Esophagus squamous epithelium (tissue), 4 donors: ENCODE data around the gene EEF1A2.

Experiments
- POLR2A ChIP-seq, 4 donors: fragments of 450-650 bp; IDR thresholded peaks; one replicate each; pipeline ENCODE4 v1.6.1; 2017; ENCODE audit warnings: antibody characterized with exemption in 4 of 4, mild to moderate bottlenecking in 4 of 4, moderate library complexity in 3 of 4
- TF ChIP-seq, protein P1 (sequence below), 6 experiments: fragments of 450-650 bp in 4 of 6; fragments of 200-600 bp in 2 of 6; sonication (generic) in 2 of 6; IDR thresholded peaks; one replicate each; pipeline ENCODE4 v1.5.1; 2016 to 2019; ENCODE audit warnings: antibody characterized with exemption in 6 of 6, mild to moderate bottlenecking in 4 of 6, moderate library complexity in 4 of 6

DNA sequence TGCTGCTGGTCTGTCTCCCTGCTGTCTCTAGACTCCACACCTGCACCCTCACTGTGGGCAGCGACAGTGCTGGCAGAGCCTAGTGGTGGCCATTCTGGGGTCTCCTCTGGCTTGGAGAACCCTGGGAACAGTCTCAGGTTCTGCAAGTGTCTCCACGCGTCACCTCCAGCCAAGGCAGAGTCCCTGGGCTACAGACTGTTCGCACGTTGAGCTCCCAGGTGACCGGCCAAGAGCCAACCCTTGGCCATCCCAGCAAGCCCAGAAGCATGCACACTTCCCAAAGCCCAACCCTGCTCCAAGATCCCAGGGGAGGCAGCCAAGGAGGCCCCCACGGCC lies 4.8 kb downstream of the EEF1A2 start:
- TF ChIP-seq, protein P1, sequence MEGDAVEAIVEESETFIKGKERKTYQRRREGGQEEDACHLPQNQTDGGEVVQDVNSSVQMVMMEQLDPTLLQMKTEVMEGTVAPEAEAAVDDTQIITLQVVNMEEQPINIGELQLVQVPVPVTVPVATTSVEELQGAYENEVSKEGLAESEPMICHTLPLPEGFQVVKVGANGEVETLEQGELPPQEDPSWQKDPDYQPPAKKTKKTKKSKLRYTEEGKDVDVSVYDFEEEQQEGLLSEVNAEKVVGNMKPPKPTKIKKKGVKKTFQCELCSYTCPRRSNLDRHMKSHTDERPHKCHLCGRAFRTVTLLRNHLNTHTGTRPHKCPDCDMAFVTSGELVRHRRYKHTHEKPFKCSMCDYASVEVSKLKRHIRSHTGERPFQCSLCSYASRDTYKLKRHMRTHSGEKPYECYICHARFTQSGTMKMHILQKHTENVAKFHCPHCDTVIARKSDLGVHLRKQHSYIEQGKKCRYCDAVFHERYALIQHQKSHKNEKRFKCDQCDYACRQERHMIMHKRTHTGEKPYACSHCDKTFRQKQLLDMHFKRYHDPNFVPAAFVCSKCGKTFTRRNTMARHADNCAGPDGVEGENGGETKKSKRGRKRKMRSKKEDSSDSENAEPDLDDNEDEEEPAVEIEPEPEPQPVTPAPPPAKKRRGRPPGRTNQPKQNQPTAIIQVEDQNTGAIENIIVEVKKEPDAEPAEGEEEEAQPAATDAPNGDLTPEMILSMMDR (IDR thresholded peaks at IDR 0.05), result no peak
- no peak for TF ChIP-seq POLR2A (IDR thresholded peaks at IDR 0.05)
